Measurements from ENCODE around the gene IGFBPL1. TPM values are rescaled to one million over a fixed set of nuclear protein-coding genes. Genes with fewer than 3 reads are reported as not detected.
"Not testable (repeated sequence)": the region's sequence is repeated elsewhere in the genome, so short reads cannot be mapped to it uniquely, and the experiment has no call there.

The IGFBPL1 gene
- total and polyA plus RNA-seq, 8 donors, result 1.2 to 5.9 (median 1.6) TPM

DNA sequence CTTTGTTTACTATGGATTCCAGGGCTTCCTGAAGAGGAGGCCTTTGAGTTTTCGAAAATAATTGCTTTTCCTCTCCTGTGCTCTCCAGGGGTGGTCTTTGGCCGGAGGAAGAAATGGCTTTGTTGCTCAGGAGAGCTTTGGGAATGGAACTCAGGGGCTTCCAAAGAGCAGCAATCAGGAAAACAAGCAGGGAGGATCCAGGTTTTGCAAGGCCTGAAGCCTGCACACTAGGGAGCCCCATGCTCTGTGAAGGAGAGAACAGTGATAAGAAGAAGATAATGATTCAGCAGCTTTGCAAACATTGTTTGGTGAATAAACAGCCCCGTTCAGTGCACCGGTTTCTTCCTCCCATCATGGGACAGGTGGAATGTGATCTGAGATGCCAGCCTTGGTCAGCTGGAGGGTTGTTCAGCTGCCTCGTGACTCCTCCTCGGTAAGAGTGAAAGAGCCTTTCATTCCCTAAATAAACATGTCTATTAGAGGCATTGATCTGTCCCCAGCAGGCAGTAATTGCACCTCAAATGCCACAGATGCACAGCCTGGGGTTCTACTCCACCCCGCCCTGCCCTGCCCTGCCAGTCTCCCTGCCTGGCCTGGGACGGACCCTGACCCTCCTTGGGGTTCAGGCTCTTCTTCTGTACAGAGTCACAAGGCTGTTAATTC, 43.3 kb downstream of the IGFBPL1 start:
- Histone ChIP-seq H3K9me3 (no peaks in the 10 kb centered on the region), H3K27me3 (no peaks in the 10 kb centered on the region), H3K27ac (no peak overlapping the region), H3K36me3 (no peaks in the 10 kb centered on the region), H3K4me3 (no peak overlapping the region), H3K4me1 (no peaks in the 10 kb centered on the region)
- intact Hi-C loops (cut with DNase I), result no loop called here
- ATAC-seq (peak; percentile 62), DNase-seq (no peak)
- TF ChIP-seq, protein P1, sequence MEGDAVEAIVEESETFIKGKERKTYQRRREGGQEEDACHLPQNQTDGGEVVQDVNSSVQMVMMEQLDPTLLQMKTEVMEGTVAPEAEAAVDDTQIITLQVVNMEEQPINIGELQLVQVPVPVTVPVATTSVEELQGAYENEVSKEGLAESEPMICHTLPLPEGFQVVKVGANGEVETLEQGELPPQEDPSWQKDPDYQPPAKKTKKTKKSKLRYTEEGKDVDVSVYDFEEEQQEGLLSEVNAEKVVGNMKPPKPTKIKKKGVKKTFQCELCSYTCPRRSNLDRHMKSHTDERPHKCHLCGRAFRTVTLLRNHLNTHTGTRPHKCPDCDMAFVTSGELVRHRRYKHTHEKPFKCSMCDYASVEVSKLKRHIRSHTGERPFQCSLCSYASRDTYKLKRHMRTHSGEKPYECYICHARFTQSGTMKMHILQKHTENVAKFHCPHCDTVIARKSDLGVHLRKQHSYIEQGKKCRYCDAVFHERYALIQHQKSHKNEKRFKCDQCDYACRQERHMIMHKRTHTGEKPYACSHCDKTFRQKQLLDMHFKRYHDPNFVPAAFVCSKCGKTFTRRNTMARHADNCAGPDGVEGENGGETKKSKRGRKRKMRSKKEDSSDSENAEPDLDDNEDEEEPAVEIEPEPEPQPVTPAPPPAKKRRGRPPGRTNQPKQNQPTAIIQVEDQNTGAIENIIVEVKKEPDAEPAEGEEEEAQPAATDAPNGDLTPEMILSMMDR (IDR thresholded peaks at IDR 0.05), result no peak

DNA sequence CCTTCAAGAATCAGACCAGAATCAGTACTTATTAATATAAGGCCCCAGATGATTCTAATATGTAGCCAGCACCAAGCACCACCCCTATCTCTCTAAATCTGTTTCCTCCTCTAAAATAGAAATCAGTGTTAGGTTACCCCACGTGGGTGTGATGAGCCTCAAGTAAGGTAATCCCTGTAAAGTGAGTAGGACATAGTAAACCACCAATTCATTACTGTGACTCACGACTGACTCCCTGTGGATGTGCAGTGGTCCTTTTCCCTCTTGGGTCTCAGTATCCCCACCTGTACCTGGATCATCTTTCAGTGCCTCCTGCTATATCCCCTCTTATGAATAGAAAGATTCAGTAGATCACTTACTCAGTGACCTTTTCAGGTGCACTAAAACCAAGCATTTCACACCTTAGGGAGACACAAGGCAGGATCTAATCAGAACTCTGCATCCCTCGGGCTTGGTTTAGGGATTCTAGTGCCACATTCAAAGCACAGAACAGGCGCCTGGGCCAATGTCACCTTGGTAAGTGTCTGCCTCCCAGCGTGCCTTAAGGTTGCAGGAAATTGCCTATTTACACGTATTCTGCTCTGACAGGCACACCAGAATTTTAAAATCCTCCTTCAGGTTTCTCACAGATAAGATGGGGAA, 43.9 kb downstream of the IGFBPL1 start:
- no peak overlapping the region for H3K27ac ChIP-seq
- TF ChIP-seq, protein P1 (IDR thresholded peaks at IDR 0.05), result no peak
- ATAC-seq (no peak), DNase-seq (no peak)
- H3K4me3 ChIP-seq, result no peak overlapping the region
- intact Hi-C loops (cut with DNase I), result no loop called here
- H3K27me3 ChIP-seq, result no peaks in the 10 kb centered on the region
- no peaks in the 10 kb centered on the region for H3K9me3 ChIP-seq
- H3K36me3 ChIP-seq, result no peaks in the 10 kb centered on the region
- H3K4me1 ChIP-seq, result no peaks in the 10 kb centered on the region

DNA sequence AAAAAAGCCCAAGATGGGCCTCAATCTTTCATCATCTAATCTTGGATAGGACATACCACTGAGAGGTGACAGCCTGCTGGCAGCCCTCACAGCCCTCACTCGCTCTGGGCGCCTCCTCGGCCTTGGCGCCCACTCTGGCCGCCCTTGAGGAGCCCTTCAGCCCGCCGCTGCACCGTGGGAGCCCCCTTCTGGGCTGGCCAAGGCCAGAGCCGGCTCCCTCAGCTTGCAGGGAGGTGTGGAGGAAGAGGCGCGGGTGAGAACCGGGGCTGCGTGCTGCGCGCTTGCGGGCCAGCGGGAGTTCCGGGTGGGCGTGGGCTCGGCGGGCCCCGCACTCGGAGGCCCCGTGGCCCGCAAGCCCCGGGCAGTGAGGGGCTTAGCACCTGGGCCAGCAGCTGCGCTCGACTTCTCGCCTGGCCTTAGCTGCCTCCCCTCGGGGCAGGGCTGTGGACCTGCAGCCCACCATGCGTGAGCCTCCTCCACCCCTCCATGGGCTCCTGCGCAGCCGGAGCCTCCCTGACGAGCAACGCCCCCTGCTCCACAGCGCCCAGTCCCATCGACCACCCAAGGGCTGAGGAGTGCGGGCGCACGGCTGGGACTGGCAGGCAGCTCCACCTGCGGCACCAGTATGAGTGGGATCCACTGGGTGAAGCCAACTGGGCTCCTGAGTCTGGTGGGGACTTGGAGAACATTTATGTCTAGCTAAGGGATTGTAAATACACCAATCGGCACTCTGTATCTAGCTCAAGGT, 46.7 kb downstream of the IGFBPL1 start:
- H3K4me3 ChIP-seq; H3K27me3 ChIP-seq; DNase-seq; H3K27ac ChIP-seq; H3K4me1 ChIP-seq; ATAC-seq; intact Hi-C loops (cut with DNase I); H3K9me3 ChIP-seq; H3K36me3 ChIP-seq: not testable (repeated sequence)

DNA sequence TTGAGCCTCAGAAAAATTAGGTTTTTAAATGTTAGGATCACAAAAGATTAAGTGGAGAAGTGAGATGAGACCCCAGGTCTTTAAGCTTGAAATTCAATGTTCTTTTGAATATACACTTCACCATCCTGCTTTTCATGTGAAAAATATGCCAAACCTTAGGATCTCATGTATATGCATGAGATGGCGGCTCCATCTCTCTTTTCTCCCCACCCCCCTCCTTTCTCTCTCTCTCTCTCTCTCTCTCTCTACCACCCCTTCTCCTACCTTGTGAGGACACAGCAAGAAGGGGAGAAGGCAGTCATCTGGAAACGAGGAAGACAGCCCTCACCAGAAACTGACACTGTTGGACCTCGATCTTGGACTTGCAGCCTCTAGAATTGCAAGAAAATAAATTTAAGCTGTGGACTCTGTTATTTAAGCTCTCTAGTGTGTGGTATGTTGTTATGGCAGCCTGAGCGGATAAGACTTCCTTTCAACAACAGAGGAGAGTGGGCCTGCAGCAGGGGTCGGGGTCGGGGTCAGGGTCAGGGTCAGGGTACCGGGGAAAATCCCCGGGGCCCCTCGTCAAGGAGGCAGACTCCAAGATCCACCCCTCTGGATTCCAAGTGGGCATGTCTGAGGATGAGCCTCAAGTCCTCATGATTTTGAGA, 48.1 kb downstream of the IGFBPL1 start:
- H3K9me3 ChIP-seq, result no peaks in the 10 kb centered on the region
- no peaks in the 10 kb centered on the region for H3K4me1 ChIP-seq
- DNase-seq (no peak), ATAC-seq (no peak)
- TF ChIP-seq, protein P1 (IDR thresholded peaks at IDR 0.05), result no peak
- H3K4me3 ChIP-seq, result no peak overlapping the region
- no peaks in the 10 kb centered on the region for H3K27me3 ChIP-seq
- intact Hi-C loops (cut with DNase I), result no loop called here
- no peaks in the 10 kb centered on the region for H3K36me3 ChIP-seq
- H3K27ac ChIP-seq, result no peak overlapping the region

DNA sequence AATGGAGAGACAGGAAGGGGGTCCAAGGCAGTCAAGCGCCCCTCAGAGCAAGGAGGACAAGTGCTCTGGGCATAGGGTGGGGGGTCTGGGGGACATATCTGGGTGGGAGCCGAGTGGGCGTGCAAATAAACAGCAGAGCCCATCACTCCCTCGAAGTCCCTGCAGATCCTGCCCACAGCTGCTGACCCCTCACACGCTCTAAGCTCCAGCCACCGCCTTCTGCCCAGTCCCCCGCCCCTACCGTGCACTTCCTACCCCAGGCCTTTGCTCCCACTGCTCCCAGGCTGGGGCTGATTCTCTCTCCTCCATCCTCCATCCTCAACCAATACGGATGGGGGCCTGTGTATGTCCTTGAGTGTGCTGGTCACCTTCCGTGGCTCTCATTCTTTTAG, 48.7 kb downstream of the IGFBPL1 start:
- ATAC-seq (no peak), DNase-seq (no peak)
- intact Hi-C loops (cut with DNase I), result no loop called here
- no peak overlapping the region for H3K4me3 ChIP-seq
- no peak overlapping the region for H3K27ac ChIP-seq
- TF ChIP-seq, protein P1 (IDR thresholded peaks at IDR 0.05), result no peak
- no peaks in the 10 kb centered on the region for H3K9me3 ChIP-seq
- H3K4me1 ChIP-seq, result no peaks in the 10 kb centered on the region
- H3K36me3 ChIP-seq, result no peaks in the 10 kb centered on the region
- no peaks in the 10 kb centered on the region for H3K27me3 ChIP-seq
